NCI-H524 (cell line): Measurements from ENCODE around the gene ABHD15.
"Not testable (repeated sequence)": the region's sequence is repeated elsewhere in the genome, so short reads cannot be mapped to it uniquely, and the experiment has no call there.

Source experiments
- DNase-seq, 2 experiments: peaks; one replicate each; lab custom pipeline; 2025; lab: John Stamatoyannopoulos, UW

Gene ABHD15

DNA sequence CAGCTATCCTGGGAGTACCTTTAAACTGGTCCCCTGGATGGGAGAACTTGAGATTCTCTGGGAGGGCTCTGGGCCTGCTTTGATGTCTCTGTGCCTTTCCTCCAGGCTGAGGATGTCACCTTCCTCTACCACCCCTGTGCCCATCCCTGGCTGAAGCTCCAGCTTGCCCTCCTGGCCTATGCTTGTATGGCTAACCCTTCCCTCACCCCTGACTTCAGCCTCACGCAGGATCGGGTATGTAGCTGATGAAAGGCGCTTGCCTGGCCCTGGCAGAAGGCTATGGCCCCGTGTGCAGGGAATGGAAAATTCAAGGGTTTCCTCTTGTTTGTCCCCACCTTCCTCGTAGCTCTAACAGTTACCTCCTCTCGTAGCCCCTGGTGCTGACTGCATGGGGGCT lies 4.6 kb upstream of the ABHD15 start:
- no peak for DNase-seq

DNA sequence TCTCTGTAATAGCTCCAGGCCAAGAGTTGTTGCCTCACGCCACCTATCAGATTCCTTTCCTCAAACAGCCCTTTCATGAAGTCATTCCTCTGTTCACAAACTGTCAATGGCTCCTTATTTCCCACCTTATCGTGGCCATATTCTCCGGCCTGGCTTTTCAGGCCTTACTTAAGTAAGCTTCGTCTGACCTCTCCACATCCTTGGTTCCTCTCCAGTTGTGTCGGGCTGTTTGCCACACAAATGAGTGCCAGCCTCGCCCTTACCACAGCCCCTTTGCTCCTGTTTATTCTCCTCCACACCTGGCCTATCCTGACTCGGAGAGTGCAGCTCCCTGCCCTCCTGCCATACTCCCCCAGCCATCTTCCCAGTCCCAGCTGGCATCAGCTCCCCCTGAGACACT lies 3.7 kb upstream of the ABHD15 start:
- DNase-seq: no peak

DNA sequence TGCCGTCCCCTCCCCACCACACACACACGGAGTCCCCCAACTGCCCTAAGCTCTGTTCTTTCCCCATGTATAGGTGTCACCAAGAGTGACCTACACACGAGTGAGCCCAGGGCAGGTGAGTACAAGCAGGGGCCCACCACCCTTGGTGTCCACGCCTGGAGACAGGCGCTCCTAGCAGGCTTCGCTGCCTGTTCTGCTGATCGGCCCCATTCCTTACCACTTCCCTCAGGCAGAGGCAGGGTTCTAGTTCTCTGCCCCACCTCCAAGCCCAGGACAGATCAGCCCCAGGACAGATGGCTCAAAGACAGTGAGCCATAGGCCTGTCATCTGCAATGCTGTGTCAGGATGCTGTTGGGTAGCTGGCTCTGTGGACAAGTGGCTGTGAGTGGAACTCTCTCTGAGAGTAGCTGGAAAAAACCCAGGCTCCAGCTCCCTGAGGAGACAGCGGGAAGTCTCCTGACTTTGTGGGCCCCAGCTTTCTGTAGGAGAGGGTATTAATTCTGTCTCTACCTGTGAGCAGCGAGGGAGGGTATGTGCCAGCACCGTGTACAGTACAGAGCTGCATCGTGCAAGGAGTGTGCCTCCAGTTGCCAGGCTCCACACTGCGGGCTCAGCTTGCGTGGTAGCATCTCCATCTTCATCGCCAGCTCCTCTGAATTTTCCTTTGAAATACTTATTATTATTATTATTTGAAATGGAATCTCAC lies 2.6 kb upstream of the ABHD15 start:
- DNase-seq: peak; percentile 44 to 80

DNA sequence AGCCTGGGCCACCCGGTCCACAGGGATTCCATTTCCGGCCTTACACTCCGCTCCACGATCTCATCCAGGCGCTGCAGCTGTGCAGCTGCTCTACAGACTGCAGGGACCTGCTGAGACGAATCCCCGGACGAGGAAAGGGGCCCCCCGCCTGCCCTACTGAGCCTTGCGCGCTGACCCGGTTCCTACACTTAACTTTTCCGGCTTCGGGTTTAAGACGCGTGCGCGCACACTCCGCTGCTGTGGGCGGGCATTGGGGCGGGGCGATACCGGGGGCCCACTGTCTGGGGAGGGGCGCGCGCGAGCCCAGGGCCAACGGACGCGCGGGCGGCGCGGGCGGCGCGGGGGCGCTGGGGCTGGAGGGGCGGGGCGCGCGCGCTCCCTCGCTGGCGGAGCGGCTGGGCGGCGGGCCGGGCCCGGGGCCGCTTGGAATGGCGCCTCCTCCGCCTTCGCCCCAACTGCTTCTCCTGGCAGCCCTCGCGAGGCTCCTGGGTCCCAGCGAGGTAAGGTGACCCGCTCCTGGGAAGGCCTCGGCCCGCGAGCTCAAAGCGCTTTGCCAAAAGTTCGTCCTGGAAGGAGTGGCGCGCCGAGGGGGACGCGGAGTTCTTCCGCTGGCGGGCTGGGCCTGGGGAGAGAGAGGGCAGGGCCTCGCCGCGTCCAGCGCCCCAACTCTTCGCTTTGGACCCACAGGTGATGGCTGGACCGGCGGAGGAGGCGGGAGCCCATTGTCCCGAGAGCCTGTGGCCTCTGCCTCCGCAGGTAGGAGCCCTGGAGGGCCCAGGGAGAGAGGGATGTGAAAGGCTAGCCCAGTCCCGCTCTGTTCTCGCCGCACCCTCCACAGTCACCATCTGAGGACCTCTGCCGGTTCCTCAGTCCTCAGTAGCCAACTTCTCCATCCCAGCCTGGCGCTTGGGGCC lies 1.8 kb upstream of the ABHD15 start, which contains the start of gene TP53I13:
Gene TP53I13 (plus strand): TSS at position 371 of the 914 bp plus-strand sequence. CDS start 58 bp downstream, at position 429.
- DNase-seq: peak; percentile 92 to 96

DNA sequence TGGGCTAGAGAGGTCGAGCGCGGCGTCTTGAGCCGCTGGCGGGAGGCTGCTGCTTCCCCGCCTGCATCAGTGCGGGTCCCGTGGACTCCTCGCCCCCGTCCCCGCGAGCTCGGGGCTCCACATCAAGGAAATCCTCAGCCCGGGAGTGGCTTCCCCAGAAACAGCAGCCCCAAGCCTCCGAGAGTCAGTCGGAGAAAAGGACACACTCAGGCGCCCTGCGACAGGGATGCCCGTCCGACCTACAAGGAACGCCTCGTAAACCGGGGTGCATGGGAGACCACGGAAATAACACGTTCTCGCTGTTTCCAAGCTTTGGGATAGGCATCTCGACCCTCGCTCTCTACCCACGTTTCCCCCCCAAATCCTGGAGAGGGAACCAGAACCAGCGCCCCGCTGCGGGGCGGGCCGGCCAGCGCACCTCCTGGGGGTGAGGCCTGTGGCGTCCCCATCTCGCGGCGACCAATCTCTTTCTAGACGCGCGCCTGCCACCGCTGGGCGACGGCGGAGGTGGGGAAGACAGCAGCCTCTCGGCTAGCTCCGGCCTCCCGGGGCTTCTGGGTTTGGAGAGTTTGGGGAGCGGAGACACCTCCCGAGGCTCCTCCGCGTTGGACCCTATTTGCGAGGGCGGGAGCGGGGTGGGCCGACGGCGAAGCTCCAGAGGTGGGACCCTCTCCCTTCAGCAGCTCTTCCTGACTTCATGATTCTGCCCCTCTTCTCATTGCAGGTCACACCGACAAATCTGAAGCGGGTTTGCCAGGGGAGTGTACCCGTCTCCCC lies 905 bp upstream of the ABHD15 start:
- peak; percentile 83 to 88 for DNase-seq

DNA sequence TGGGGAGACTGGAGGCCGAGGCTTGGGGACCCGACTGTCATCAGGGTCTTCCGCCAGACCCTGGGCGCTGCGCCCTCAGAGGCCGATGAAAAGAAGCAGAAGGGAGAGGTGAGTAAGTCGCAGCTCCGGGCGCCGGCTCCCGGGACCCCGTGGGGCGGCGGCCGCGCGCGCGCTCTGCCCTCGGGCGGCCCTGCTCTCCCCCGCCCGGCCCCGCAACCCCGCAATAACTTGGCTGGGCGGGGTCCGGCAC lies 392 bp upstream of the ABHD15 start:
- no peak for DNase-seq

DNA sequence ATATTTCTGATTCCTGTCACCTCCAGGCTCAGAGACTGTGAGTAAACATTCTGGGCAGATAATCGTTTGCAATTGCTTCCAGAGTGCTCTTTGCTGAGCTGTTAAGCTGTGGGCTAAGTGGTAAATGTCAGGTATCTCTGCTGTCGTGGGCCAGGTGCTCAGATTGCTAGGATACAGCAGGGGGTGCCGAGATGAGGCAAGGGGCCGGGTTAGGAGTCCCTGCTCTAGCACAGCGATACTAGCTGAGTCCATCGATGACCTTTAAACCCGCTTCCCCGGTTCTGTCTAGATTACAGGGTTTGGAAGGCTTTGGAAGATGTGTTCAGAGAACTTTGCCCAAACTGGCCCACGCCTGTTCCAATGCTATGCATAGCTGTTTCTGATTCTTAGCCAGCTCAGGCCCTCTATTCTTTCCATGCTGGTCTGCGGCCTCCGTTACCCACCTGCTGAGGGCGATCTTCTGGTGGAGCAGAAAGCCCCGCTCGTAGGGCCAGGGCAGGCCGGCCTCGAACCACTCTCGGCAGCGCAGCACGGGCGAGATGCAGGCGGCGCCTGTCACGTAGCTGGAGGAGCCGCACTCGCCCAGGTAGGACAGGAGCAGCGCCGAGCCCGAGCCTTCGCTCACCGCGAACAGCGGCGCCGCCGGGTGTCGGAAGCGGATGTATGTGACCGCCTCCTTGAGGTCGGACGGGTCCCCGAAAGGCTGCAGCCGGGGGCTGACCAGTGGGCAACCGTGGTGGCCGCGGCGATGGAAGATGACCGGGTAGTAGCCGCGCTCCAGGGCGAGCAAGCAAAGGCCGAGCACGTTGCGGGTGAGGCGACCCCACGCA lies 979 bp downstream of the ABHD15 start:
- DNase-seq: peak; percentile 57 to 79

DNA sequence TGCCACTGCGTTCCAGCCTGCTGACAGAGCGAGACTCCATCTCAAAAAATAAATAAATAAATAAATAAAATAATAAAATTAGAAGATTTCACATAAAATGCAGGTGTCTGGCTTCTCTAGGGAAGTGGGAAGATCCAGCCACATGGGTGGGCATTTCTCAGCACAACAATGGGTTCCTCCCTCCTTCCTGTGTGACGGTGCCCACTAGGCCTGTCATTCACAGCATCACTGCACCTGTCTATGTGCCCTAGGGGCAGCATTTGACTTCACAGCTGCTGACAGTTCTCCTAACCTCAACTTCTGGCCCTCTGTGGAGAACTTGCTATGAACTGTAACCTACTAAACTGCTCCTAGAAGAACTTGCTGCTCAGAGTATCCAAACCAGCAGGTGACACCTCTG lies 3.0 kb downstream of the ABHD15 start:
- peak in 1 of 2 experiments; percentile 38 for DNase-seq

DNA sequence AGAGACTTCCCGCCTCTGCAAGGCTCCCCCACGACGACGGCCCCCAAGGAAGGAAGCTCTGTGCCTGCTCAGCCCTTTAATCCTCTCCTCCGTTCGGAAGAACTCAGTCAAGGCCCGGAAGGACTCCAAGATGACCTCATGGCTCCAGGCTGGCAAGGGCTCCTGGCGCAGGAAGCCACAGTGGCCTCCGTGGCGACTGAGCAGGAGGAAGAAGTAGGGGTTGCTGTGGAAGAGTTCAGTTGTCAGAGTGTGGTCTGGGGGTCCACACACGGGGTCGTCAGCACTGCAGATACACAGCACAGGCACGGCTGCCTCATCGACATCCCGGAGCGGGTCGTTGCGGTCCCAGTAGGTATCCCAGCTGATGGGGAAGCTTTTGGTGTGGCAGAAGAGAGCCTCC lies 4.2 kb downstream of the ABHD15 start:
- no peak for DNase-seq

DNA sequence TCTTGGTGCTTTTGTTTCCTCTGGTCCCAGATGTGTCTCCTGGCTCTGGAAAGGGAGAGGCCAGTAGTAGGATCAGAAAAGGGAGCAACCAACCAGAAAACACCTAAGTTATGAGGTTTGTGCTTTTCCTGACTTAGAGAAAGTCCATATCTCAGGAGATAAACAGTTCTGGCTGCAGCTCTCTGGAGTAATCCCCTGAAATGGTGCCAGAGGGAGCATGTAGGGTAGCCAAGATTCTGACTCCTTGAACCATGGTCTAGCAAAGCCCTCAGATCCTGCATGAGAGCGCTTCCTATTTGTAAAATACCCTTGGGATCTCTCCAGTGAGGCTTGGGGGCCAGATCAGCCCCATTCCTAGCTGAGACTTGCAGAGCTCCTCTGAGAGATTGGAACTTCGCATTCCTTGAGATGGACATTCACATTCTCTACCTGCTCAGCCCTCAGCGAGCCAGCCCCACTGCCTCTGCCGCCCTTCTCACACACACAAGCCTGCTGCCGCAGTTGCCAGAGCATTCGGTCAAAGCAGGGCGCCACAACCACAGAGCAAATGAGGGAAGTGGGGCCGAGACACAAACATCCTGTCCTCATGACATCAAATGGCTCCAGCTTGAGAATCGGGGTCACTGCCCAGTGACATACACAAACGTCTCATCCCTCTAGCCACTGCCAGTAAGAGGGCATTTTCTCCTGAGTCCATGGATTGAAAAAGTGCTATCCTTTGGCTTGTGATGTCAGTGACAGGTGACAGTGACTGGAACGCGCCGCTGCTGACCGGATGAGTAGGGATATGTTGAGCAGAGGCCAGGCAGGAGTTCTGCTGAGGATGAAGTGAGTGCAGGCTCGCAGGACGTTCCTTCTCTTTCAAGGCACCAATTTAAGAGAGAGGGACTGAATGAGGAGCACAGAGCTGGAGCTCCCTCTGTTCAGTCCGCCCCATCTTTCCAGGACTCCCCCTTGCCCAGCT lies 5.0 kb downstream of the ABHD15 start:
- DNase-seq: peak in 1 of 2 experiments; percentile 42

DNA sequence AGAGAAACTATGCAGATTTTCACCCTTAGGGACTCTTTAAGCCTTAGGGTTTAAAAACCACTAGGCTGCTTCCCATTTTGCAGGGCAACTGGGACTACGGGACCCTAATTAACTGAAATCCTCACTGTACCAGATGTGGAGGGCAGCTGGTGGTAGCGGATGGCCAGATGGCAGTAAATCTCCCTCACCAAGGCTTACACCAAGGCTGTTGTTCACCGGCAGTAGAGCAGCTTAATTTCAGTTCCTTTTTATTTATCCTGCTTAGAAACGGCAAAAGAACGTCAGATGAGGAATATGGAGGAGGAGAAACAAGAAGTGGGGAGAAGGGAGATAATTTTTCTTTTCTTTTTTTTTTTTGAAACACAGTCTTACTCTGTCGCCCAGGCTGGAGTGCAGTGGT lies 6.5 kb downstream of the ABHD15 start:
- DNase-seq: peak; percentile 99 to 100

DNA sequence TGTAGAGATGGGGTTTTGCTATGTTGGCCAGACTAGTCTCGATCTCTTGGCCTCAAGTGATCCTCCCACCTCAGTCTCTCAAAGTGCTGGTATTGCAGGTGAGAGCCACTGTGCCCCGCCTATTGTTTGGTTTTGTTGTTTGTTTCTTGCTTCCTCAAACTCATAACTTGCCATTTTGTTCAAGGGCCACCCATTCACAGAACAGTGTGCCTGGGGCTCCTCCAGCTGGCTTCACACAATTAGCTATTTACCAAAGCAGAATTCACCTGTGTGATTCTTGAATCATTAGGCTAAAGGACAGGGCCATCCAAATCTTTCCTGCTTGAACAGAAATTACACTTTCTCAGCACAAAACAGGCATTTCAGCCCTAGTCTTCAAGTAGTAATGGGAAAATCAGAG lies 7.2 kb downstream of the ABHD15 start:
- peak in 1 of 2 experiments; percentile 65 for DNase-seq

DNA sequence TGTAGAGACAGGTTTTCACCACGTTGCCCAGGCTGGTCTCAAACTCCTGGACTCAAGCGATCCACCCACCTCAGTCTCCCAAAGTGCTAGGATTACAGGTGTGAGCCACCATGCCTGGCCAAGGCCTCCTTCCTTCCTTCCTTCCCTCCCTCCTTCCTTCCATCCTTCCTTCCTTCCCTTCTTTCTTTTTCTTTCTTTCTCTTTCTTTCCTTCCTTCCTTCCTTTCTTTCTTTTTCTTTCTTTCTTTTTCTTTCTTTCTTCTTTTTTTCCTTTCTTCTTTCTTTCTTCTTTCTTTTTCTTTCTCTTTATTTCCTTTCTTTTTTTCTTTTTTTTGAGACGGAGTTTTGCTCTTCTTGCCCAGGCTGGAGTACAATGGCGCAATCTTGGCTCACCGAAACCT lies 8.7 kb downstream of the ABHD15 start:
- not testable (repeated sequence) for DNase-seq

DNA sequence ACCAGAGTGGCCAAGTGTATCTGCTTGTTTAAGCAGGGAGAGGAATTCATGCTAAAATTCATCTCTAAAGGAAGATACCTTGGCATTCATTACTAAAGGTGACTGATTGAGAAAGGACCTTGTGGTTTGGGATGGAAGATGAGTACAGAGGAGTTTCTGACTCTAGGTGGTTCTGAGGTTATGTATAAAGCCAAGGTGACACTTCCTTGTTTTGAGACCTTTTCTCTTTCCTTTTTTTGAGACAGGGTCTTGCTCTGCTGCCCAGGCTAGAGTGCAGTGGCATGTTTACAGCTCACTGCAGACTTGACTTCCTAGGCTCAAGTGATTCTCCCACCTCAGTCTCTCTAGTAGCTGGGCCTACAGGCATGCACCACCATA lies 9.1 kb downstream of the ABHD15 start:
- DNase-seq: no peak

DNA sequence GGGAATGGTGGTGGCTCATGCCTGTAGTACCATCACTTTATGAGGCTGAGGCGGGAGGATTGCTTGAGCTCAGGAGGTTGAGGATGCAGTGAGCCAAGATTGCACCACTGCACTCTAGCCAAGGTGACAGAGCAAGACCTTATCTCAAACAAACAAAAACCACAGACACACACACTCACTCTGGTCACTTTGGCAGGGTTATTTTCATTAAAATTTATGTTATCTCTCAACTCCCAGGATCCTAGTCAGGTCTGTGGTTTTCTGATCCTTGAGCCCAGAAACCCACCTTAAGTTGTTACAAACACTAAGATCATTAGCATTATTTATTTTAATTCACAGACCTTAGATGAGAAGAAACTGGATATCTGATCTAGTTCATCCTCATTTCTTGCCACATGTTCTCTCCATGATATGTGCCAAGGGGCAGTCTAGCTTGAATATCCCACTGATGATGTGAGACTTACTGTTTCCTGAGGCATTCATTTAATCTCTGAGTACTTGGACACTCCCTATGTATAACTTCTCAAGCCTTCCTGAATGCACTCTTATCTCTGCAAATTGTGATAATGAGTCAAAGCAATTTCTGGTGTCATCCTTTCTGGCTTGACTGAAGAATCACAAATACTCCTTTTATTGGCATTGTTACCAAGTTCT lies 9.6 kb downstream of the ABHD15 start:
- no peak for DNase-seq

DNA sequence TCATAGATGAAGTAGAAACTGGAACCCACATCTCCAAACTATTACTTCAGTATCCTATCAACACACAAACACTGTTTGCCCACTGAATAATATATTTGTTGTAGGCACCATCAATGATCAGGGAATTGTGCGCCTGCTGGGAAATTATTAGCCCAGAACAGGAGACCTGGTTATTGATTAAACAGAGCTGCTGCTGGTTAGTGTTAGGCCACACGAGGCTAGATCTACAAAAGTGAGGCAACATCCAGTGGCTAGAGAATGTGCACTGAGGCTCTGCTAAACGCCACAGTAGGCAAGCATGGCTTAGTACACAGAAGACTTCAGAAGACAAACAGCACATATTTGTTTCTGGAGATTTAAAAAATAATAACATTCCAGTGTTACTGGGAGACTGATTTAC lies 11.0 kb downstream of the ABHD15 start:
- DNase-seq: no peak

DNA sequence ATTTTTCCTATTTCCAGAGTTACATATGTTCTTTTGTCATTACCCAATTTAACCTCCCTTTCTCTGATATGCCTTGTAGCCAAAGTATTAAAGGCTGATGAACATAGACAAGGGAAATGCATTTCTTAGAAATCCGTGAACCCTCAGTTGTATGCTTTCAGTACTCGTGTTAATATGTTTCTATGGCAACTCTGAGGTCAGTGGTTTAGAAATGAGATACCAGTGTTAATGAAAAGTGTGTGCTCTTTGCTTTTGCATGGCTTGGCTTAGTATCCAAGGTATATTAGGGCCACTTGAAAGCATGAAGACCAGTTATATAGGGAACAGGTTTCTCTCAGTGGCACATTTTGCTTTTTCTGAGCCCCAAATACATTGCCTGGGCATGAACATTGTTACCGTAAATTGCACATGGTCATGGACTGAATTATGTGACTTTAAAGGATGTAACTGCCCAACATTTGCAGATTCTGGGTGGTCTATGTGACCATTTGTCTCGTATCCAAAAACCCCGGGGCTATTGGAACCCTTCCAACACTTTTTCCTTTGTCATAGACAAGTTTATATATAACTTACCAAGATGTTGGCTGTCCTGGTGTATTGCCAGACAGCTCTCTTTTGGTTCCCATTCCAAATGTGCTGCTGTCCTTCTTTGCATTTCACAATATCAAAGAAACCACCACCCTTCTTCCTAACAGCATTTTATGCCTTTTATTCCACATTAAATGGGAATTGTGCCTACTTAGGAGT lies 17.5 kb downstream of the ABHD15 start:
- no peak for DNase-seq

DNA sequence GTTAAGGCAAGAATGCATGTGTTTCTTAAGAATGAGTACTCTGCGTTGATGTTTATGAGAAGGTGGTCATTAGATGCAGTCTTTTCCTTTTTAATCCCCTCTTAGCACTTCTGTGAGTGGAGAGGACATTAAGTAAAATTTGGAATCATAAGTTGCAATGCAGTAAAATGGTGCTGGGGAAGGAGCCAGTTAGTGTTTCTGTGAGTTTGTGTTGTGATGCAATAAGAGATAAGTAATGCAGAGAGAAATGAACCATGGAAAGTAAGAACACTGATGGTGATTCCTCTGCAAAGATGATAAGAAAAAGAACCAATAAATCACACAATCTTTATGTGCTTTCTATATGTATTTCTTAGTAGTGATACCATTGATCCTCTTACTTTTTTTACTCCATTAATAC lies 20.0 kb downstream of the ABHD15 start:
- DNase-seq: no peak

DNA sequence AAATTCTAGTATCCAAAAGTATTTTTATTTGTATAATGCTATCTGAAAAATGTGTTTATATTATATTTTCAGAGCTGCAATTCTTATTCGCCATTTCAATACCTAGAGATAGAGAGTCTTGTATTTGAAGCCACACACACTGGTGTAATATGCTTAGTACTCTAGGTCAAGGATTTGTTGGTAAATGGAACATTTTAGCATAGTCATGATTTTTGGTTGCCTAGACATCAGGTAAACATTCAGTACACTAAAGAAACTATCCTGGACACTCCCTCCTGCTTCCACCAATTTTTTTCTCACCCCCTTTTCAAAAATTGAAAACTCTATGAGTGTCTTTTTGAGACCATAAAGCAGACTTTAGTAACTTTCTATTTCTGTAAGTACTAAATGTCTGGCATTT lies 20.8 kb downstream of the ABHD15 start:
- DNase-seq: no peak
